ENCODE results near the gene XXYLT1. TPM values are rescaled to one million over a fixed set of nuclear protein-coding genes. Genes with fewer than 3 reads are reported as not detected.

Gene XXYLT1
- polyA plus RNA-seq, 4 donors: 0.81 to 11.7 (median 4.6) TPM

DNA sequence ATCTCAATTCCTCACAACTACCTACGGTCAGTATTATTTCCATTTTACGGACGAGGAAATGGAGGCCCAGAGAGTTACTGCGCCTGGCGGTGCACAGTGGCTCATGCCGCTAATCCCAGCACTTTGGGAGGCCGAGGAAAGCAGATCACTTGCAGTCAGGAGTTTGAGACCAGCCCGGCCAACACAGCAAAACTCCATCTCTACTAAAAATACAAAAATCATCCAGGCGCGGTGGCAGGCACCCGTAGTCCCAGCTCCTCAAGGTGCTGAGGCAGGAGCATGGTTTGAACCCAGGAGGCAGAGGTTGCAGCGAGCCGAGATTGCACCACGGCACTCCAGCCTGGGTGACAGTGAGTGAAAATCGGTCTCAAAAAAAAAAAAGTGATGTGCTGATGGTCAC is 187.3 kb downstream of the XXYLT1 start:
- Histone ChIP-seq H3K27me3 (ENCODE audit: control insufficient read depth in 3 of 3, insufficient read depth in 3 of 3, low read length in 3 of 3) (no peaks in the 10 kb centered on the region), H3K4me3 (ENCODE audit: low read depth in 1 of 3, low read length in 3 of 3) (no peak overlapping the region), H3K4me1 (ENCODE audit: control insufficient read depth in 3 of 3, insufficient read depth in 2 of 3, low read depth in 1 of 3, low read length in 2 of 3) (peaks cover 0 to 6% (median 0%) of the 10 kb centered on the region in 3 donors), H3K27ac (ENCODE audit: low read depth in 1 of 3, low read length in 2 of 3) (no peak overlapping the region), H3K9me3 (ENCODE audit: control insufficient read depth in 2 of 2, insufficient read depth in 1 of 2, low read depth in 1 of 2, low read length in 1 of 2) (peaks cover 0 to 3% of the 10 kb centered on the region in 2 donors), H3K36me3 (ENCODE audit: control insufficient read depth in 3 of 3, insufficient read depth in 2 of 3, low read depth in 1 of 3, low read length in 3 of 3) (peaks cover 0 to 14% (median 2%) of the 10 kb centered on the region in 3 donors)
- WGBS, 3 donors: 95% methylated on average over 15 of the region's 15 CpGs
- no peak for FAIRE-seq
- no peak for DNase-seq

DNA sequence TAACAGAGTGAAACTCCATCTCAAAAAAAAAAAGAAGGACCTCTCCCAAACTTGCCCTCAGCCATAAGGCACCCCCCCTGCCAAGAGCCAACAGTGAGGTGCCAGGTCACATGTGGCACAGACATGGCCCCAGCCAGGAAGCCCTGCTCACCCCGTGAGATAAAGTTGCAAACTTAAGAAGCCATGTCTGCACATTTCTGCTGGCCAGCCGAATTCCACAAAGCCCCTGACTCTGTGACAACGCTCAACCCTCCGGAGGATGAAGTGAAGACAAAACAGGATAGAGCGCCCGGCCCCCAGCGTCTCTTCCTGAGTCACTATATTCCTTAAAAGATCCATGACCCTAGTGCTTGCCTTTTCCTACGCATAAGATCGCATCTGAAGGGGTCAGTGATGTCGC is 188.1 kb downstream of the XXYLT1 start:
- Histone ChIP-seq H3K9me3 (ENCODE audit: control insufficient read depth in 2 of 2, insufficient read depth in 1 of 2, low read depth in 1 of 2, low read length in 1 of 2) (peaks cover 0 to 3% of the 10 kb centered on the region in 2 donors), H3K27ac (ENCODE audit: low read depth in 1 of 3, low read length in 2 of 3) (no peak overlapping the region), H3K27me3 (ENCODE audit: control insufficient read depth in 3 of 3, insufficient read depth in 3 of 3, low read length in 3 of 3) (no peaks in the 10 kb centered on the region), H3K4me1 (ENCODE audit: control insufficient read depth in 3 of 3, insufficient read depth in 2 of 3, low read depth in 1 of 3, low read length in 2 of 3) (peaks cover 0 to 6% (median 0%) of the 10 kb centered on the region in 3 donors), H3K4me3 (ENCODE audit: low read depth in 1 of 3, low read length in 3 of 3) (no peak overlapping the region), H3K36me3 (ENCODE audit: control insufficient read depth in 3 of 3, insufficient read depth in 2 of 3, low read depth in 1 of 3, low read length in 3 of 3) (peaks cover 0 to 14% (median 2%) of the 10 kb centered on the region in 3 donors)
- 93 to 99% (median 95%) methylated on average over 10 of the region's 10 CpGs for WGBS, 3 donors
- DNase-seq (no peak), FAIRE-seq (no peak)

DNA sequence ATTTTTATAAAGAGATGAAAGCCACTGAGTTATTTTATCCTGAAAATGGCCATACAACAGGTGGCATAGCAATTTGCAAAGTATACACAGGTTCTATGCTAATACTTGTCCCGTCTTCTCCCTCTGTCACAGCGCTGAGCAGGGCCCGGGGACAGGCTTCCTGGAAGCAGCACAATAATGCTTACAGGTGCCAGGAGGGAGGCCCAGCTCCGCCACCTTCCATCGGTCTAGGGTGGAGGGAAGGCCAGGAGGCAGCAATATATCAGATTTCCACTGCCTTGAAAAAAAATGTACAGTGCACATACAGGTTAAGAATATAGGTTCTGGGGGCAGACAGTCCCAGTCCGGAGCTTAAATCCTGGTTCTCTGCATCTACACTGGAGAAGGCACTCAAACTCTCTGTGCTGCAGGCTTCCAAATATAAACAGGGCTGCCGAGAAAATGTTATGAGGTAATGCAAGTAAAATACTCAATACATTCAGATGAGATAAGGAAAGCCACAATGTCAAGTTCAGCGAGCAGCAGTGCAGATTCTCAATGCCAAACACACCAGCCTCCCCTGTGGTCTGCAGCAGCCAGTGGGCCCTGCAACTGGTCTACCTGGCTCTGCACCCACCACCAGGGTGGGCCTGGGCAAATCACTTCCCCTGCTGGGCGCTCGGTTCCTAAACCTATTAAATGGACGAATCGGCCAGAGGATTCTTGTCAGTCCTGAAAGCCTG is 189.6 kb downstream of the XXYLT1 start:
- H3K4me3 ChIP-seq (ENCODE audit: low read depth in 1 of 3, low read length in 3 of 3): no peak overlapping the region
- no peaks in the 10 kb centered on the region for H3K27me3 ChIP-seq (ENCODE audit: control insufficient read depth in 3 of 3, insufficient read depth in 3 of 3, low read length in 3 of 3)
- no peak overlapping the region for H3K27ac ChIP-seq (ENCODE audit: low read depth in 1 of 3, low read length in 2 of 3)
- FAIRE-seq (no peak), DNase-seq (no peak)
- 61 to 65% (median 64%) methylated on average over 12 of the region's 12 CpGs for WGBS, 3 donors
- H3K36me3 ChIP-seq (ENCODE audit: control insufficient read depth in 3 of 3, insufficient read depth in 2 of 3, low read depth in 1 of 3, low read length in 3 of 3): peaks cover 0 to 11% (median 2%) of the 10 kb centered on the region in 3 donors
- H3K4me1 ChIP-seq (ENCODE audit: control insufficient read depth in 3 of 3, insufficient read depth in 2 of 3, low read depth in 1 of 3, low read length in 2 of 3): peaks cover 0 to 6% (median 0%) of the 10 kb centered on the region in 3 donors
- H3K9me3 ChIP-seq (ENCODE audit: control insufficient read depth in 2 of 2, insufficient read depth in 1 of 2, low read depth in 1 of 2, low read length in 1 of 2): no peaks in the 10 kb centered on the region

- DNase-seq: peak in 1 of 2 donors; percentile 25
- peaks cover 0 to 6% (median 0%) of the 10 kb centered on the region in 3 donors for H3K4me1 ChIP-seq (ENCODE audit: control insufficient read depth in 3 of 3, insufficient read depth in 2 of 3, low read depth in 1 of 3, low read length in 2 of 3)
- 61 to 84% (median 68%) methylated on average over 16 of the region's 16 CpGs for WGBS, 3 donors
- no peak overlapping the region for H3K4me3 ChIP-seq (ENCODE audit: low read depth in 1 of 3, low read length in 3 of 3)
- H3K36me3 ChIP-seq (ENCODE audit: control insufficient read depth in 3 of 3, insufficient read depth in 2 of 3, low read depth in 1 of 3, low read length in 3 of 3): peaks cover 0 to 13% (median 2%) of the 10 kb centered on the region in 3 donors
- no peaks in the 10 kb centered on the region for H3K27me3 ChIP-seq (ENCODE audit: control insufficient read depth in 3 of 3, insufficient read depth in 3 of 3, low read length in 3 of 3)
- H3K27ac ChIP-seq (ENCODE audit: low read depth in 1 of 3, low read length in 2 of 3): no peak overlapping the region
- no peak for FAIRE-seq
- H3K9me3 ChIP-seq (ENCODE audit: control insufficient read depth in 2 of 2, insufficient read depth in 1 of 2, low read depth in 1 of 2, low read length in 1 of 2): no peaks in the 10 kb centered on the region
Measured at GRCh38 chr3:195080571-195081151, 190.3 kb downstream of the XXYLT1 start.

GRCh38 chr3:195080125-195080524 is 190.8 kb downstream of the XXYLT1 start:
- Histone ChIP-seq H3K27ac (ENCODE audit: low read depth in 1 of 3, low read length in 2 of 3) (no peak overlapping the region), H3K27me3 (ENCODE audit: control insufficient read depth in 3 of 3, insufficient read depth in 3 of 3, low read length in 3 of 3) (no peaks in the 10 kb centered on the region), H3K4me3 (ENCODE audit: low read depth in 1 of 3, low read length in 3 of 3) (no peak overlapping the region), H3K4me1 (ENCODE audit: control insufficient read depth in 3 of 3, insufficient read depth in 2 of 3, low read depth in 1 of 3, low read length in 2 of 3) (peaks cover 0 to 6% (median 0%) of the 10 kb centered on the region in 3 donors), H3K9me3 (ENCODE audit: control insufficient read depth in 2 of 2, insufficient read depth in 1 of 2, low read depth in 1 of 2, low read length in 1 of 2) (no peaks in the 10 kb centered on the region), H3K36me3 (ENCODE audit: control insufficient read depth in 3 of 3, insufficient read depth in 2 of 3, low read depth in 1 of 3, low read length in 3 of 3) (peaks cover 0 to 8% (median 2%) of the 10 kb centered on the region in 3 donors)
- 67 to 82% (median 70%) methylated on average over 3 of the region's 3 CpGs for WGBS, 3 donors
- FAIRE-seq (no peak), DNase-seq (no peak)

- no peak overlapping the region for H3K27ac ChIP-seq (ENCODE audit: low read depth in 1 of 3, low read length in 2 of 3)
- FAIRE-seq (no peak), DNase-seq (no peak)
- H3K36me3 ChIP-seq (ENCODE audit: control insufficient read depth in 3 of 3, insufficient read depth in 2 of 3, low read depth in 1 of 3, low read length in 3 of 3): peaks cover 0 to 6% (median 2%) of the 10 kb centered on the region in 3 donors
- H3K4me3 ChIP-seq (ENCODE audit: low read depth in 1 of 3, low read length in 3 of 3): no peak overlapping the region
- H3K9me3 ChIP-seq (ENCODE audit: control insufficient read depth in 2 of 2, insufficient read depth in 1 of 2, low read depth in 1 of 2, low read length in 1 of 2): no peaks in the 10 kb centered on the region
- 74 to 79% (median 78%) methylated on average over 5 of the region's 5 CpGs for WGBS, 3 donors
- peaks cover 0 to 6% (median 0%) of the 10 kb centered on the region in 3 donors for H3K4me1 ChIP-seq (ENCODE audit: control insufficient read depth in 3 of 3, insufficient read depth in 2 of 3, low read depth in 1 of 3, low read length in 2 of 3)
- H3K27me3 ChIP-seq (ENCODE audit: control insufficient read depth in 3 of 3, insufficient read depth in 3 of 3, low read length in 3 of 3): no peaks in the 10 kb centered on the region
Measured at GRCh38 chr3:195079636-195080035, 191.3 kb downstream of the XXYLT1 start.

GRCh38 chr3:195078891-195079440 is 192.0 kb downstream of the XXYLT1 start:
- WGBS, 3 donors: 78 to 84% (median 84%) methylated on average over 12 of the region's 12 CpGs

DNA sequence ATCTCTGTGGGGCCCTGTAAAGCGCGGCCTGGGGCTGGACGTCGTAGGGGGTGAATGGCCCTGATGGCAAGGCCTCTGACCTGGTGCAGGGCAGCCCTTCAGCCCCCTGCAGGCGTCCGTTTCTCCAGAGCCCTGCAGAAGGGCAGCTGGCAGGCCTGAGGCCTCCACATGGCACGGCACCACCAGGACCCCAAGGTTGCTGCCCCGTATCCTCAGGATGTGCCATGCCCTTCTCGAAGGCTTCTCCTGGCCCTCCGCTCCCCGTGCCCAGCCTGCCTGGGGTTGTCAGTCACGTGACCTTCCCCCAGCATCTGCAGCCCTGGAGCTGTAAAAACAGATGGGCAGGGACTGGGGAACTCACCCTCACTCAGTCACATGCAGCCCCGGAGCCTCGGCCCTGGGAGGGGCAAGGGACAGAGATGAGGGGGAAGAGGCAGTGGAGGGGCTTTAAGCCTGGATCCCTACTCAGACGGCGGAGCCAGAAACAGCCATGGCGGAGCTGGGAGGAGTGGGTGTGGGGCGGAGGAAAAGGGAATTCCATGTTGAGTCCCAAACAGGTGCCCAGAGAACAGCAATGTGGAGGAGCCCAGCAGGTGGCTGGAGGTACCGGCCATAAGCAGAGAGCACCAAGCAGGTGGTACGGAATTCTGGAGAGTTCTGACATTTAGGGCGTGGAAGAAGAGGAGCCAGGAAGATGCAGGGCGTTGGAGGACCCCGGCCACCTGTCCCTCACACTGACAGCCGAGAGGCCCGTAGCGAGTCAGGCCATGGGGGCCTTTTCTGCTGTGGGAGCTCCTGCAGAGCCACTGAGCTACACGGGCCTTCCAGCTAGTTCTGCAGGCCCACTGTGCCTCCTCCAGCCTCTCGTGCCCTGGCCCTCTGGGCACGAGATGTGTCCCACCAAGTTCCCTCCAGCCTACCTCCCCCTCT is 193.1 kb downstream of the XXYLT1 start:
- H3K36me3 ChIP-seq (ENCODE audit: control insufficient read depth in 3 of 3, insufficient read depth in 2 of 3, low read depth in 1 of 3, low read length in 3 of 3): peaks cover 0 to 12% (median 2%) of the 10 kb centered on the region in 3 donors
- no peak for DNase-seq
- no peak for FAIRE-seq

More at GRCh38 chr3:195078891-195079440, 192.0 kb downstream of the XXYLT1 start:
- H3K27me3 ChIP-seq (ENCODE audit: control insufficient read depth in 3 of 3, insufficient read depth in 3 of 3, low read length in 3 of 3): no peaks in the 10 kb centered on the region
- peaks cover 0 to 6% (median 0%) of the 10 kb centered on the region in 3 donors for H3K4me1 ChIP-seq (ENCODE audit: control insufficient read depth in 3 of 3, insufficient read depth in 2 of 3, low read depth in 1 of 3, low read length in 2 of 3)
- H3K36me3 ChIP-seq (ENCODE audit: control insufficient read depth in 3 of 3, insufficient read depth in 2 of 3, low read depth in 1 of 3, low read length in 3 of 3): peaks cover 0 to 7% (median 2%) of the 10 kb centered on the region in 3 donors
- no peak for DNase-seq
- FAIRE-seq: no peak
- H3K27ac ChIP-seq (ENCODE audit: low read depth in 1 of 3, low read length in 2 of 3): no peak overlapping the region
- no peaks in the 10 kb centered on the region for H3K9me3 ChIP-seq (ENCODE audit: control insufficient read depth in 2 of 2, insufficient read depth in 1 of 2, low read depth in 1 of 2, low read length in 1 of 2)
- no peak overlapping the region for H3K4me3 ChIP-seq (ENCODE audit: low read depth in 1 of 3, low read length in 3 of 3)

More for the DNA sequence above, 193.1 kb downstream of the XXYLT1 start:
- Histone ChIP-seq H3K27me3 (ENCODE audit: control insufficient read depth in 3 of 3, insufficient read depth in 3 of 3, low read length in 3 of 3) (no peaks in the 10 kb centered on the region), H3K4me3 (ENCODE audit: low read depth in 1 of 3, low read length in 3 of 3) (no peak overlapping the region), H3K27ac (ENCODE audit: low read depth in 1 of 3, low read length in 2 of 3) (no peak overlapping the region), H3K4me1 (ENCODE audit: control insufficient read depth in 3 of 3, insufficient read depth in 2 of 3, low read depth in 1 of 3, low read length in 2 of 3) (peaks cover 0 to 6% (median 0%) of the 10 kb centered on the region in 3 donors), H3K9me3 (ENCODE audit: control insufficient read depth in 2 of 2, insufficient read depth in 1 of 2, low read depth in 1 of 2, low read length in 1 of 2) (no peaks in the 10 kb centered on the region)
- 90 to 91% (median 90%) methylated on average over 29 of the region's 29 CpGs for WGBS, 3 donors

Measured in small intestine (tissue), 7 donors.